ENCODE measurements around the gene TMEM39B.
"Not testable (repeated sequence)": the region's sequence is repeated elsewhere in the genome, so short reads cannot be mapped to it uniquely, and the experiment has no call there.

The TMEM39B gene

GRCh38 chr1:32144033-32144432, 71.3 kb downstream of the TMEM39B start:
- TF ChIP-seq ZNF274 (IDR thresholded peaks at IDR 0.05; ENCODE audit: low read depth, low read length): no peak
- no peak overlapping the region for H3K4me3 ChIP-seq (ENCODE audit: low read length)

- not testable (repeated sequence) for H3K4me3 ChIP-seq (ENCODE audit: low read length)
These were observed 75.1 kb downstream of the TMEM39B start for GRCh38 chr1:32147799-32148198.

- TF ChIP-seq ZNF274 (IDR thresholded peaks at IDR 0.05; ENCODE audit: low read depth, low read length): no peak
- H3K4me3 ChIP-seq (ENCODE audit: low read length): no peak overlapping the region
These were observed 78.1 kb downstream of the TMEM39B start for GRCh38 chr1:32150847-32151246.

GRCh38 chr1:32151319-32151787, 78.6 kb downstream of the TMEM39B start:
- H3K4me3 ChIP-seq (ENCODE audit: low read length): no peak overlapping the region
- TF ChIP-seq ZNF274 (IDR thresholded peaks at IDR 0.05; ENCODE audit: low read depth, low read length): no peak
